ENCODE data around the gene KCNMA1. TPM values are rescaled to one million over a fixed set of nuclear protein-coding genes. Genes with fewer than 3 reads are reported as not detected.

KCNMA1 gene
- total RNA-seq, 4 donors from 2014 or later = 4.6 to 10.5 (median 7.8) TPM

DNA sequence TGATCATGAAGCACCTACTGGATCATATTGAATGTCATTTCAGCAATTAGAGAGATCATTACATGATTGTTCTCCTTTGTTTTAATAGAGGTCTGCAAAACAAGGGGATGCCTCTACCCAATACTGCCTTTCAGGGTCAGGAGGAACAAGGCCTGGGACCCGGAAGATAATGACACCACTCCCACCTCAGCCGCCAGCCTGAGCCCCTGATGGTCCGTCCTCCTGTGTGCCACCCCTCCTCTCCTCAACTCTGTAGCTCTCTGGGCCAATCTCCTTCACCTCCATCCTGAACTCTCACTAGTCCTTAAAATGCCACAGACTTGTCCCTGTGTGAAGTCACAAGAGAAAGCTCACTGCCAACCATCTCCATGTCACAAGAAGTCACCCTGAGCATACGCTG lies 38.0 kb downstream of the KCNMA1 start:
- Histone ChIP-seq H3K9me3 (no peaks in the 10 kb centered on the region), H3K4me1 (peaks cover 11% of the 10 kb centered on the region), H3K4me3 (no peak overlapping the region), H3K27me3 (peaks cover 3% of the 10 kb centered on the region), H3K27ac (no peak overlapping the region), H3K36me3 (no peaks in the 10 kb centered on the region)
- DNase-seq (ENCODE audit: low spot score in 2 of 2) = no peak
- 75% methylated on average over 4 of the region's 4 CpGs for WGBS
- TF ChIP-seq POLR2A (IDR thresholded peaks at IDR 0.05) (no peak), POLR2AphosphoS5 (IDR thresholded peaks at IDR 0.05) (no peak), EP300 (IDR thresholded peaks at IDR 0.05) (no peak)
- TF ChIP-seq, protein P1, sequence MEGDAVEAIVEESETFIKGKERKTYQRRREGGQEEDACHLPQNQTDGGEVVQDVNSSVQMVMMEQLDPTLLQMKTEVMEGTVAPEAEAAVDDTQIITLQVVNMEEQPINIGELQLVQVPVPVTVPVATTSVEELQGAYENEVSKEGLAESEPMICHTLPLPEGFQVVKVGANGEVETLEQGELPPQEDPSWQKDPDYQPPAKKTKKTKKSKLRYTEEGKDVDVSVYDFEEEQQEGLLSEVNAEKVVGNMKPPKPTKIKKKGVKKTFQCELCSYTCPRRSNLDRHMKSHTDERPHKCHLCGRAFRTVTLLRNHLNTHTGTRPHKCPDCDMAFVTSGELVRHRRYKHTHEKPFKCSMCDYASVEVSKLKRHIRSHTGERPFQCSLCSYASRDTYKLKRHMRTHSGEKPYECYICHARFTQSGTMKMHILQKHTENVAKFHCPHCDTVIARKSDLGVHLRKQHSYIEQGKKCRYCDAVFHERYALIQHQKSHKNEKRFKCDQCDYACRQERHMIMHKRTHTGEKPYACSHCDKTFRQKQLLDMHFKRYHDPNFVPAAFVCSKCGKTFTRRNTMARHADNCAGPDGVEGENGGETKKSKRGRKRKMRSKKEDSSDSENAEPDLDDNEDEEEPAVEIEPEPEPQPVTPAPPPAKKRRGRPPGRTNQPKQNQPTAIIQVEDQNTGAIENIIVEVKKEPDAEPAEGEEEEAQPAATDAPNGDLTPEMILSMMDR (IDR thresholded peaks at IDR 0.05) = no peak

DNA sequence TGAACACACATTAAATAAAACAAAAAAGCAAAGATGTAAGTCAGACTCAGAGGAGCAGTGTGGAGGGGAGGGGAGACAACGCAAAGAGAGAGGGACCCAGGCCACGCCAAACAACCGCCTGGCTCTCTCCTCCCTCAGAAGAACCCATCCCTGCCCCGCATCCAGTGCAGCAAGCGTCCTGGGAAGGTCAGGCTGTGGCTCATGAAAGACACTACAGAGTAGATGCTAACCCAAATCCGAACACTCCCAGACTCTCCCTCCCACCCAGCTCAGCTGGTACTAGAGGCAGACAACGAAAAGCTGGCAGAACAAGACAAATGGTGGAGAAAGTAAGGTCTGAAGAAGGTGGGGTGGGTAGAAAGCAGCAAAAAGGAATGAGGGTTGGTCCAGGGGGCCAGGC lies 39.0 kb downstream of the KCNMA1 start:
- 67% methylated on average over 7 of the region's 7 CpGs for WGBS
- H3K4me1 ChIP-seq = peaks cover 8% of the 10 kb centered on the region
- TF ChIP-seq POLR2A (IDR thresholded peaks at IDR 0.05) = no peak
- H3K9me3 ChIP-seq = no peaks in the 10 kb centered on the region
- no peak for DNase-seq (ENCODE audit: low spot score in 2 of 2)
- H3K27me3 ChIP-seq = peaks cover 3% of the 10 kb centered on the region
- H3K4me3 ChIP-seq = no peak overlapping the region
- H3K36me3 ChIP-seq = no peaks in the 10 kb centered on the region
- no peak overlapping the region for H3K27ac ChIP-seq

DNA sequence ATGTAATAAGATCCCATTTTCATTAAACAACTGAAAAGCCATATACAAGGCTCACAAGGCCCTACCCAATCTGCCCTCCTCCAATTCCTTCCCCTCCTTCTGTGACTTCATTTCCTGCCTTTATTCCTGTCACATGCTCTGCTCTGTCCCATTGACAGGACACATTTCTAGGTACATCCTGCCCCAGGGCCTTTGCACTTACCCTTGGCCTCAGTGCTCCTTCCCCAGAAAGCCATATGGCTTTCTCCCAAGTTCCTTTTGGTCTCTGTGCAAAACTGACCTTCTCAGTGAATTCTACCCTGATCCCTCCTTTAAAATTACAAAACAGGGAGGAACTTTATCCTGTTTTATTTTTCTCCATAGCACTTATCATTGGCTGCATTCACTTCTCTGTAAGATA lies 40.0 kb downstream of the KCNMA1 start:
- H3K4me1 ChIP-seq = peaks cover 5% of the 10 kb centered on the region
- peaks cover 3% of the 10 kb centered on the region for H3K27me3 ChIP-seq
- H3K9me3 ChIP-seq = no peaks in the 10 kb centered on the region
- H3K27ac ChIP-seq = no peak overlapping the region
- DNase-seq (ENCODE audit: low spot score in 2 of 2) = no peak
- H3K4me3 ChIP-seq = no peak overlapping the region
- no peaks in the 10 kb centered on the region for H3K36me3 ChIP-seq
- TF ChIP-seq, protein P1 (IDR thresholded peaks at IDR 0.05) = no peak
- TF ChIP-seq EP300 (IDR thresholded peaks at IDR 0.05) = no peak
- TF ChIP-seq POLR2AphosphoS5 (IDR thresholded peaks at IDR 0.05) = no peak
- no peak for TF ChIP-seq POLR2A (IDR thresholded peaks at IDR 0.05)

DNA sequence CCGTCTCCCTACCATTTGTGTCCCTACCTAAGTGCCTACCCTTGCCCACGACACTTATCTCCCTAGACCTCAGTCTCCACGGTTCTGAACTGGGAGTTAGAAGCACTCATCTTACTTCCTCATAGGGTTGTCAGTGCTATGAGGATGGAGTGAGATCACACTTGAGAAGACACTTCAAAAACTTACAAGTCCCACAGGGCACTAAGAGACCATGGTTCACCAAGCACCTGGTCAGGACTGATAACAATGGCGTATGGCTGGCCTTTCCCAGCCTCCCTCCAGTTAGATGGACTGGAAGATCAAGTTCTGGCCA lies 43.2 kb downstream of the KCNMA1 start:
- no peak overlapping the region for H3K4me3 ChIP-seq
- TF ChIP-seq POLR2AphosphoS5 (IDR thresholded peaks at IDR 0.05) (no peak), POLR2A (IDR thresholded peaks at IDR 0.05) (no peak), EP300 (IDR thresholded peaks at IDR 0.05) (no peak)
- TF ChIP-seq, protein P1 (IDR thresholded peaks at IDR 0.05) = no peak
- H3K27ac ChIP-seq = no peak overlapping the region
- no peaks in the 10 kb centered on the region for H3K36me3 ChIP-seq
- WGBS = 77% methylated on average over 4 of the region's 4 CpGs
- no peaks in the 10 kb centered on the region for H3K27me3 ChIP-seq
- H3K4me1 ChIP-seq = peaks cover 5% of the 10 kb centered on the region
- no peaks in the 10 kb centered on the region for H3K9me3 ChIP-seq
- no peak for DNase-seq (ENCODE audit: low spot score in 2 of 2)

DNA sequence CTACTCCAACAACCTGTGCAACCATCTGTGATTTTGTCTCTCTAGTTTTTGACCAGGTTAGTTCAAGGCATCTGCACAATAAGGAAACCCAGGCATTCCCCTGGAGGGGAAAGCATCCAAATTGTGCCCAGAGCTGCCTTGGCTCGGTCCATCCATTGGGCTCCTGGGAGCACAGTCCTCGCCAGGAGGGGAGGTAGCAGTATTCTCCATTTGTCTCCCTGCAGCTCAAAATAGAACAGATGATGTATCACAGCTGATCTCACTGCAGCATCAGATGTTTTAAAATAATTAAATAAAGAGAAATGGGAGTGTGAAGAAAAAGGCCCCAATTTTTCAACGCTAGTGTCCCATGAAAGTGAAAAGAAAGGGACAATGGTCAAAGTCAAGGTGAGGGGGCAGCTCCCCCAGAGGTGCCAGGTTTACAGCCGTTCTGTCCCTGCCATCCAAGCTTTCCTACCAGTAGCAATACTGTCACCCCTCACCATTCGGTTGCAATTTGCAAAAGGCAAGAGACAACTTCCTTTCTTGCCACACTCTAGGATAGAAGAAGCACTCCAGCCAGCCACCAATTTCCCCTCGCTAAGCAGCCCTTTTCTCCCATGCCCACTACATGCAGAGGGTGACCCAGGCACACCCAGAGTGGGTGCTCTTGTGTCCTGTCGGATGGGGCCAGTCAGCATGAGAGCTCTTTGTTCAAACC lies 43.7 kb downstream of the KCNMA1 start:
- H3K27me3 ChIP-seq = no peaks in the 10 kb centered on the region
- WGBS = 86% methylated on average over 7 of the region's 7 CpGs
- H3K36me3 ChIP-seq = no peaks in the 10 kb centered on the region
- no peak for DNase-seq (ENCODE audit: low spot score in 2 of 2)
- peaks cover 5% of the 10 kb centered on the region for H3K4me1 ChIP-seq
- no peak overlapping the region for H3K4me3 ChIP-seq
- H3K27ac ChIP-seq = no peak overlapping the region
- TF ChIP-seq POLR2AphosphoS5 (IDR thresholded peaks at IDR 0.05) (no peak), POLR2A (IDR thresholded peaks at IDR 0.05) (no peak), EP300 (IDR thresholded peaks at IDR 0.05) (no peak)
- TF ChIP-seq, protein P1 (IDR thresholded peaks at IDR 0.05) = no peak
- no peaks in the 10 kb centered on the region for H3K9me3 ChIP-seq
